ENCODE data around the gene TRAPPC2L. TPM values are rescaled to one million over a fixed set of nuclear protein-coding genes. Genes with fewer than 3 reads are reported as not detected.
A peak's percentile ranks its signal among the peaks of the same experiment; 100 is the strongest.

The TRAPPC2L gene
- total and polyA plus RNA-seq, 10 donors: 28.9 to 87.5 (median 41.7) TPM

DNA sequence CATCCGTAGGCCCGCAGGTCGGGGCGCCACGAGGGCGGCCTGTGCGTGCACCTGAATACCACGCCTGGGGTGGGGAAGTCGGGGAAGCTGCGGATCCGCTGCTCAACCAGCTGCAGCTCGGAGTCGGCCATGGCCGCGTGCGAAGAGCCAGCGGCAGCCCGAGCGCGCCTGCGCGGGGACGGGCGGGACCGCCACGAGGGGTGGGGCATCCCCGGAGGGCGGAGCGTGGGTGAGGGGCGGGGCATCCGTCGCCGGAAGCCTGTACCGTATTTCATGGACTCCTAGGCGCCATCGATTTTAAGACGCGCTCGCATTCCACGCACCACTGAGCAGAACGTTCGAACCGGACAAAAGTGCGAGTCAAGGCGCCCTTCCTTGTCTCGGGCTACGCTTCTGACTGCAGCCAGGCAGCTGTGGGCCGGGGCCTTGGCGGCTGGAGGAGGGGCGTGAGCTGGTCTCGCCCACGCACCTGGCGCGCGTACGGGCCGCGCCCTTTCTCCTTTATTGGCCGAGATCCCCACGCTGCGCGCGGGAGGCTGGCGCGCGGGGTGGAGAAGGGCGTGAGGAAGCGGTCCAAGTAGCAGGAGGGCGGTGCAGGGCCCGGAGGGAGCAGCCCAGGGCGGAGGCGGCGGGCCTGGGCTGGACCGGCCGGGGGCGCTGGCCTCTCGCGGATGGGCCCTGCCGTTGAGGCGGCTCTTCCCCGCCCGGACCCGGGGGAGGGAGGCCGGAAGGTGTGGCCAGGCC is 45.0 kb upstream of the TRAPPC2L start, which contains the start of gene APRT:
APRT (minus strand) TSS at position 160 of the 744 bp plus-strand sequence; CDS start at position 131, 29 bp downstream.
- 0 to 1% (median 0%) methylated on average over 1 to 84 of the region's 84 CpGs for WGBS, 5 donors
- Histone ChIP-seq H3K4me3 (peak within 1 kb of the TSS; percentile 71 to 98 (median 94)), H3K9me3 (no peaks in the 10 kb centered on the region), H3K36me3 (peaks cover 0 to 42% (median 24%) of the 10 kb centered on the region in 6 donors), H3K27me3 (replicated peaks in 1 of 7) (no peaks in the 10 kb centered on the region), H3K27ac (peak within 1 kb of the TSS; percentile 85 to 96 (median 94)), H3K4me1 (peaks cover 17 to 64% (median 37%) of the 10 kb centered on the region in 6 donors)
- intact Hi-C loops (cut with DNase I; ENCODE audit: low total_unique reads): loop anchor here (5.0 kb wide), 1 partner anchor 45 kb away; the partner anchor contains the start of genes GALNS and TRAPPC2L
- TF ChIP-seq POLR2A (IDR thresholded peaks at IDR 0.05) (peak in 2 of 3 donors; percentile 51 to 56), POLR2AphosphoS5 (IDR thresholded peaks at IDR 0.05) (peak; percentile 97 to 98 (median 97))
- TF ChIP-seq, protein P1, sequence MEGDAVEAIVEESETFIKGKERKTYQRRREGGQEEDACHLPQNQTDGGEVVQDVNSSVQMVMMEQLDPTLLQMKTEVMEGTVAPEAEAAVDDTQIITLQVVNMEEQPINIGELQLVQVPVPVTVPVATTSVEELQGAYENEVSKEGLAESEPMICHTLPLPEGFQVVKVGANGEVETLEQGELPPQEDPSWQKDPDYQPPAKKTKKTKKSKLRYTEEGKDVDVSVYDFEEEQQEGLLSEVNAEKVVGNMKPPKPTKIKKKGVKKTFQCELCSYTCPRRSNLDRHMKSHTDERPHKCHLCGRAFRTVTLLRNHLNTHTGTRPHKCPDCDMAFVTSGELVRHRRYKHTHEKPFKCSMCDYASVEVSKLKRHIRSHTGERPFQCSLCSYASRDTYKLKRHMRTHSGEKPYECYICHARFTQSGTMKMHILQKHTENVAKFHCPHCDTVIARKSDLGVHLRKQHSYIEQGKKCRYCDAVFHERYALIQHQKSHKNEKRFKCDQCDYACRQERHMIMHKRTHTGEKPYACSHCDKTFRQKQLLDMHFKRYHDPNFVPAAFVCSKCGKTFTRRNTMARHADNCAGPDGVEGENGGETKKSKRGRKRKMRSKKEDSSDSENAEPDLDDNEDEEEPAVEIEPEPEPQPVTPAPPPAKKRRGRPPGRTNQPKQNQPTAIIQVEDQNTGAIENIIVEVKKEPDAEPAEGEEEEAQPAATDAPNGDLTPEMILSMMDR (IDR thresholded peaks at IDR 0.05 in 8 of 11, conservative IDR thresholded peaks at IDR 0.05 in 3 of 11): peak in 8 of 11 experiments; percentile 4 to 60 (median 34)
- DNase-seq: peak; percentile 99

DNA sequence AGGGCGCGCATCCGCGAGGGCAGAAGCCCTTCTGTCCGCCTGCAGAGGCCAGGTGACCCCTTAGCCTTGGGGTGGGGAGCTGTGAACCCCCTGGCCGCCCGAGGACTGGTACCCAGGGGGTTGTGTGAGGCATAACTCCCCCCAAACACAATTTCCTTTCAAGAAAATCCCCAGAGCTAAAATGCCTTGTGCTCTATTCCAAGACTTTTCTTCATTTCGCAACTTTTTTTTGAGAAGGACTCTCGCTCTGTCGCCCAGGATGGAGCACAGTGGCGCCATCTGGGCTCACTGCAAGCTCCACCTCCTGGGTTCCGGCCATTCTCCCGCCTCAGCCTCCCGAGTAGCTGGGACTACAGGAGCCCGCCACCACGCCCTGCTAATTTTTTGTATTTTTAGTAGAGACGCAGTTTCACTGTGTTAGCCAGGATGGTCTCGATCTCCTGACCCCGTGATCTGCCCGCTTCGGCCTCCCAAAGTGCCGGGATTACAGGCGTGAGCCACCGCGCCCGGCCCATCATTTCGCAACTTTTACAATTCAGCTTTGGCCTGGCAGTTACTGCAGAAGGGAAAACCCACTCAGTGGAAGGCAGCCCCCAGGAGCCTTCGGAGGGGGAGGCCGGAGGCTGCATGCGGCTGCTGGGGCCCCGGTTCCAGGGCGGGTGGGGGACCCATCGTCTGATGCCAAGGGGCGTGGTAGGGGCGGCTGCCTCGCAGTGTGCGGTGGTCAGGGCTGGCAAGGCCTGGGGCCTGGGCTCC is 44.2 kb upstream of the TRAPPC2L start:
- Histone ChIP-seq H3K36me3 (peaks cover 0 to 42% (median 24%) of the 10 kb centered on the region in 6 donors), H3K27me3 (replicated peaks in 1 of 7) (no peaks in the 10 kb centered on the region), H3K27ac (peak overlapping the region; percentile 85 to 96 (median 94)), H3K4me1 (peaks cover 17 to 64% (median 37%) of the 10 kb centered on the region in 6 donors), H3K9me3 (no peaks in the 10 kb centered on the region), H3K4me3 (peak overlapping the region; percentile 71 to 98 (median 94))
- TF ChIP-seq POLR2A (IDR thresholded peaks at IDR 0.05): no peak
- TF ChIP-seq, protein P1 (IDR thresholded peaks at IDR 0.05 in 8 of 11, conservative IDR thresholded peaks at IDR 0.05 in 3 of 11): peak in 1 of 11 experiments; percentile 3
- TF ChIP-seq POLR2AphosphoS5 (IDR thresholded peaks at IDR 0.05): peak in 1 of 3 donors; percentile 33
- intact Hi-C loops (cut with DNase I; ENCODE audit: low total_unique reads): loop anchor here (5.0 kb wide), 1 partner anchor 45 kb away; the partner anchor contains the start of genes GALNS and TRAPPC2L
- DNase-seq: peak; percentile 84
- 37 to 54% (median 47%) methylated on average over 24 to 37 of the region's 37 CpGs for WGBS, 5 donors

DNA sequence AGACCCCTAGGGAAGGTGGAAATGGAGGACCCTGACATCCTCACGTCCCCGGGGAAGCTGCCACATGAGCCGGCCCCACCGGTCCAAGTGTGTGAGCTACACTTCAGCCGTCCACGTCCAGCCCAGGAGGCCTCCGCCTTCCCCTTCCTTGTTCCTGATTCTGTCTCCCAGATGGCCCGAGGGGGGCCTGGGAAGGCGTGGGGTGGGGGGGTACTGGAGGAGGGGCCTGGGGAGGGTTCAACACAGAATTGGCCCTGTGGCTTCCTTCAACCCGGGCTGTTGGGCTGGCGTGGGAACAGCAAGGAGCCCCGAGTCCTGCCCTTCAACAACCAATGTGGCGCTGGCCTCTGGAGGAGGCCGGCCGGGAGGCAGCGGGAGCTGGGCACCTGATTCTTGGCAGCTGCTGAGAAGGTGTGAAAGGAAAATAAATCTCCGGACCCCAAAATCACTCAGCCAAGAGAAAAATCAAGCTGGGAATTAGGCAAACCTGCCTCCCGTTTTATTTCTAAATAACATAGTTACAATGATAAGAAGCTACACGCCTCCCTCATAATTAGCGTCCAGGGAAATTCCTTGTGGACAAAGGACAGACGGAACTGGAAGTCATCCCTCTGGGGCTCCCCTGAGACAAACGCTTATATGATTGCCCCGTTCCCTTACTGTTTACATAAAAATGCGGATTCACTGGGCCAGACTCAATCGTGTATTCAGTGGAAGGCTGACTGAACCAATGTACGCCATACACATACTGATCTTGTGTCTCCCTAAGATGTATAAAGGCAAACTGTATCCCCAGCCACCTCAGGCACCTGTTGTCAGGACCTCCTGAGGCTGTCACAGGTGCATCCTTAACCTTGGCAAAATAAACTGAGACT is 43.4 kb upstream of the TRAPPC2L start:
- peak overlapping the region in 4 of 8 donors; percentile 91 to 96 (median 94) for H3K27ac ChIP-seq
- no peak overlapping the region for H3K4me3 ChIP-seq
- 68 to 76% (median 74%) methylated on average over 24 to 26 of the region's 26 CpGs for WGBS, 5 donors
- no peaks in the 10 kb centered on the region for H3K9me3 ChIP-seq
- no peak for TF ChIP-seq POLR2A (IDR thresholded peaks at IDR 0.05)
- TF ChIP-seq, protein P1 (IDR thresholded peaks at IDR 0.05 in 8 of 11, conservative IDR thresholded peaks at IDR 0.05 in 3 of 11): no peak
- peak in 1 of 3 donors; percentile 2 for TF ChIP-seq POLR2AphosphoS5 (IDR thresholded peaks at IDR 0.05)
- peaks cover 0 to 40% (median 18%) of the 10 kb centered on the region in 6 donors for H3K36me3 ChIP-seq
- intact Hi-C loops (cut with DNase I; ENCODE audit: low total_unique reads): loop anchor here (5.0 kb wide), 1 partner anchor 44 kb away; the partner anchor contains the start of genes GALNS and TRAPPC2L
- H3K4me1 ChIP-seq: peaks cover 17 to 59% (median 37%) of the 10 kb centered on the region in 6 donors
- DNase-seq: no peak
- H3K27me3 ChIP-seq (replicated peaks in 1 of 7): no peaks in the 10 kb centered on the region
